ES-I3 (cell line): ENCODE measurements around the gene CDKN2D.
"Not testable (repeated sequence)": the region's sequence is repeated elsewhere in the genome, so short reads cannot be mapped to it uniquely, and the experiment has no call there.

ENCODE experiments used
- H3K36me3 ChIP-seq: 2 replicates; pipeline ENCODE4 v1.6.1; 2013; ENCODE audit warnings: mild to moderate bottlenecking, low read length, control low read depth, moderate library complexity; ENCODE audit not compliant: insufficient read depth
- H3K4me1 ChIP-seq: 2 replicates; pipeline ENCODE4 v1.6.1; 2013; ENCODE audit warnings: mild to moderate bottlenecking, control low read depth, low read length; ENCODE audit not compliant: insufficient read depth
- H3K9ac ChIP-seq: 2 replicates; pipeline ENCODE4 v1.6.1; 2013; ENCODE audit warnings: low read depth, mild to moderate bottlenecking, low read length, moderate library complexity
- H3K9me3 ChIP-seq: 2 replicates; pipeline ENCODE4 v1.6.1; 2013; ENCODE audit warnings: mild to moderate bottlenecking, low read length, moderate library complexity; ENCODE audit not compliant: control insufficient read depth, insufficient read depth

Gene CDKN2D

GRCh38 chr19:10593148-10593547 lies 24.4 kb upstream of the CDKN2D start:
- Histone ChIP-seq H3K4me1 (no peaks in the 10 kb centered on the region), H3K9me3 (no peaks in the 10 kb centered on the region), H3K9ac (no peak overlapping the region), H3K36me3 (no peaks in the 10 kb centered on the region)

DNA sequence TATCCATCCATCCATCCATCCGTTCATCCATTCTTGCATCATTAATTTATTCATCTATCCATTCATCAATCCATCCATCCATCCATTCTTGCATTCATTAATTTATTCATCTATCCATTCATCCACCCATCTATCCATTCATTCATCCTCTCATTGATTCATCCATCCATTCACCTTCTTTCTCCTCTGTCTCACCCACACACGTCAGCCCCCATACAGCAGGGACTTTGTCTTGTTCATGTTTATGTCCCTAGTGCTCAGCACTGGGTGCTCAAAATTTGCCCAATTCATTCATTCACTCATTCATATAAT lies 19.0 kb upstream of the CDKN2D start:
- Histone ChIP-seq H3K9ac (no peak overlapping the region), H3K9me3 (no peaks in the 10 kb centered on the region), H3K36me3 (no peaks in the 10 kb centered on the region), H3K4me1 (peaks cover 8% of the 10 kb centered on the region)

DNA sequence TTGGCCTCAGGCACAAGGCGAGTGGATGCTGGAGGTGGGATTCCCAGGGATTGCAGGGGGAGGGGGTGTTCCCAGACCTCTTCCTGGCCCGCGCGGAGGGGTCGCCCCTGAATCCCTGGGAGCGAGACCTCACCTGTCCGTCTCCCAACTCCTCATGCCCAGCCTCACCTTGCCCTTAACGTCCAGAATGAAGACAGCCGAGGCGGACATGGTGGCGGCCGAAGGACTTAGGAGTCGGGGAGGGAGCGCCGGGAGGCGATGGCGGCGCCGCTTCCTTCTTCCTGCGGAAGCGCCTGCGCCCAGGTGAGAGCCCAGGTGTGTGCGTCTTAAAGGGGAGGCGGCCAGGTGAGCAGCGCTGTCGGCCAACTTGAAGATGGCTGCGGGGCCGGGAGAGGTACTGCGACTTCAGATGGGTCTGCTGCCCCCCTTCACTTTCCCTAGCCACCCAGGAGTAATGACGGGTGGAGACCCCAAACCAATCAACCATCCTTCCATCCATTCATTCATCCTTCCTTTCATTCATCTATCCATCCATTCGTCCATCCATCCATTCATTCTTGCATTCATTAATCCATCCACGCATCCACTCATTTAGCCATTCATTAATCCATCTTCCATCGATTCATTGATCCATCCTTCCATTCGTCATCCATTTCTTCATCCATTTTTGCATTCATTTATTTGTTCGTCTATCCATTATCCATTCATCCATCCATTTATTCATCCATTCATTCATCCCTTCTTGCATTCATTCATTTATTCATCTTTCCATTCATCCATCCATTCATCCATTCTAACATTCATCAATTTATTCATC lies 18.5 kb upstream of the CDKN2D start, which contains the start of gene AP1M2:
TSS of gene AP1M2 (minus strand) at position 291 of the 817 bp plus-strand sequence. CDS start at position 210, 81 bp downstream.
- Histone ChIP-seq H3K4me1 (peaks cover 8% of the 10 kb centered on the region), H3K9me3 (no peaks in the 10 kb centered on the region), H3K9ac (peak within 1 kb of the TSS; percentile 62), H3K36me3 (no peaks in the 10 kb centered on the region)

DNA sequence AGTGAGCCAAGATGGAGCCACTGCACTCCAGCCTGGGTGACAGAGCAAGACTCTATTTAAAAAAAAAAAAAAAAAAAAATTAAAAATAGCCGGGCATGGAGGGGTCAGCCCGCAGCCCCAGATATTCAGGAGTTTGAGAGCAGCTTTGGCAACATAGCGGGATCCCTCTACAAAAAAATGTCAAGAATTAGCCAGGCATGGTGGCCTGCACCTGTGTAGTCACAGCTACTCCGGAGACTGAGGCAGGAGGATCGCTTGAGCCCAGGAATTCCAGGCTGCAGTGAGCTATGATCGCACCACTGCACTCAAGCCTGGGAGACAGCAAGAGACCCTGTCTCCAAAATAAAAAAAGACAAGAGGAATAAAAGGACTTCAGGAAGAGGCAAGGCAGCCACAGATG lies 17.6 kb upstream of the CDKN2D start:
- Histone ChIP-seq H3K4me1 (peaks cover 8% of the 10 kb centered on the region), H3K36me3 (no peaks in the 10 kb centered on the region), H3K9ac (peak overlapping the region; percentile 62), H3K9me3 (no peaks in the 10 kb centered on the region)

GRCh38 chr19:10583036-10583776 lies 14.4 kb upstream of the CDKN2D start:
- Histone ChIP-seq H3K4me1 (peaks cover 8% of the 10 kb centered on the region), H3K36me3 (no peaks in the 10 kb centered on the region), H3K9ac (no peak overlapping the region), H3K9me3 (no peaks in the 10 kb centered on the region)

DNA sequence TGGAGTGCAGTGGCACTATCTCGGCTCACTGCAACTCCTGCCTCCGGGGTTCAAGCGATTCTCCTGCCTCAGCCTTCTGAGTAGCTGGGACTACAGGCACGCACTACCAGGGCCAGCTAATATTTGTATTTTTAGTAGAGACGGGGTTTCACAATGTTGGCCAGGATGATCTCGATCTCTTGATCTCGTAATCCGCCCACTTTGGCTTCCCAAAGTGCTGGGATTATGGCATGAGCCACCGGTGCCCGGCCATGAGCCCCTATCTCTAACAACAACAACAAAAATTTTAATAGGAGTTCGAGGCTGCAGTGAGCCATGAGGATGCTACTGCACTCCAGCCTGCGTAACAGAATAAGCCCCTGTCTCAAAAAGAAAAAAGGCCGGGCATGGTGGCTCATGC lies 13.3 kb upstream of the CDKN2D start:
- Histone ChIP-seq H3K4me1 (peaks cover 8% of the 10 kb centered on the region), H3K36me3 (no peaks in the 10 kb centered on the region), H3K9me3 (no peaks in the 10 kb centered on the region), H3K9ac (no peak overlapping the region)

- Histone ChIP-seq H3K9me3 (no peaks in the 10 kb centered on the region), H3K9ac (no peak overlapping the region), H3K36me3 (no peaks in the 10 kb centered on the region), H3K4me1 (peaks cover 8% of the 10 kb centered on the region)
These were observed 12.3 kb upstream of the CDKN2D start for GRCh38 chr19:10580979-10581631.

DNA sequence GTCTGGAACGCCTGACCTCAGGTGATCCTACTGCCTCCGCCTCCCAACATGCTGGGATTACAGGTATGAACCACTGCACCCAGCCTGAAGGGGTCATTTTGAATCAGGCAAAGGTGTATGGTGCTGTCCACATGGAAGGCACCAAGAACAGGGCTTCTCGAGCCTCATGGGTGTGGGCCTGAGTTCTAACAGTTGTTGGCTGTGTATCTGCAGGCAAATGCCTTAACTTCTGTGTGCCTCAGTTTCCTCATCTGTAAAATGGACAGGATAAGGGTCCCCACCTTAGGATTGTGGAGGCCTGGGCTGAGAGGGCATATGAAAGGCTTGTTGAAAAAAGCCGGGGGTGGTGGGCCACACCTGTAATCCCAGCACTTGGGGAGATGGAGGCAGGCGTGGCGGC lies 9.2 kb upstream of the CDKN2D start:
- Histone ChIP-seq H3K9me3 (no peaks in the 10 kb centered on the region), H3K9ac (no peak overlapping the region), H3K36me3 (no peaks in the 10 kb centered on the region), H3K4me1 (peaks cover under 1% of the 10 kb centered on the region; the same call in 1 of the 2 replicates)

- no peaks in the 10 kb centered on the region for H3K9me3 ChIP-seq
- peaks cover 6% of the 10 kb centered on the region; the same call in 1 of the 2 replicates for H3K4me1 ChIP-seq
- H3K36me3 ChIP-seq, result no peaks in the 10 kb centered on the region
- H3K9ac ChIP-seq, result no peak overlapping the region
These were observed 6.4 kb upstream of the CDKN2D start for GRCh38 chr19:10575011-10575716.

- H3K9me3 ChIP-seq, result no peaks in the 10 kb centered on the region
- H3K4me1 ChIP-seq, result peaks cover 6% of the 10 kb centered on the region; the same call in 1 of the 2 replicates
- no peak overlapping the region for H3K9ac ChIP-seq
- H3K36me3 ChIP-seq, result no peaks in the 10 kb centered on the region
These were observed 5.7 kb upstream of the CDKN2D start for GRCh38 chr19:10574462-10574861.

GRCh38 chr19:10573793-10574192 lies 5.0 kb upstream of the CDKN2D start:
- H3K9ac ChIP-seq, H3K4me1 ChIP-seq, H3K36me3 ChIP-seq, H3K9me3 ChIP-seq: not testable (repeated sequence)

DNA sequence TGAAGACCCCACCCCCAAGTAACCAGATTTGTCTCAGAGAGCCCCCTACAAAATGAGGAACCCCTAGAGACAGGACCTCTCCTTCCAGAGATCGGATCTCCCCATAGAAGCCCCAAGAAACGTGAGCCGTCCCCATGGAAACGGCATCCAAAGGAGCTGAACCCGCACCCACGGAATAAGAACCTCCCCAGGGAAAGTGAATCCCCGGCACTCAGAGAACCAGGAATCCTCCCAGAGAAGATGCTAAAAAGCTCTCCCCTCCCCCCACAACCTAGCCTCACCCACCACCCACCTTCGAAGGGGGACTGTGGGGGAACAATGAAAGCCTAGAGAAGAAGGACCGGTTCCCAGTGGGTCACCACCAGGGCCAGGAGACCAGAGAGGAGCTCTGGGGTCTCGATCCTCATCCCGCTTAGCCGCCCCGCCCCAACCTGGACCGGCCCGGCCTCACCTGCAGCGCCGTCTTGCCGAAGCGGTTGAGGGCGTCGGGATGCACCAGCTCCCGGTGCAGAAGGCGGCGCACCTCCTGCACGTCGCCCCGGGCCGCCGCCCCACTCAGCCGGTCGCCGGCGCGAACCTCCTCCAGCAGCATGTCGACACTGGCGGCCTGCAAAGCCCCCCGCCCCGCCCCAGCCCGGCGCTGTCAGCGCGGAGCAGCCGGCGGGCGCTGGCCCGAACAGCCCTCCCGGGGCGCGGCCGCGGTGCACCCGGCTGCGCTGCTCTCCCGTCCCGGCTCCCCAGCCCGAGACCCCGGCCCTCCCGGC lies 535 bp downstream of the CDKN2D start:
- Histone ChIP-seq H3K9me3 (no peaks in the 10 kb centered on the region), H3K4me1 (peaks cover 6% of the 10 kb centered on the region; the same call in 1 of the 2 replicates), H3K9ac (peak overlapping the region; percentile 73)

DNA sequence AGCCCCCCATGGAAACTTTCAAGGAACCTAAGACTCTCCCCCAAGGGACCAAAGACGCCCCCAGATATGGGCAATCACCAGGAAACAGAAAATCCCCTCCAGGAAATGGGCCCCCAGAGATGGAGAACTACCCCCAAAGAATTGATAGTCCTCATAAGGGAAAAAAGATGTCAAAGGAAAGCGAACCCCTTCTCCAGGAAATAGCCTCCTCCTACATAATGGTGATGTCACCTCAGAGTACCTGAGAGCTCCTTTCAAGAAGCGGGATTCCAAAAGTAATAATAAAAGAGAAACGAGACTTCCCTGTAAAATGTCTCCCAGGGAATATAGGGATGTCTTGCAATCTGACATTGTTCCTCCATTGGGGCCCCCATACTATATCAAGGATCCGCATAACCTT lies 1.1 kb downstream of the CDKN2D start:
- Histone ChIP-seq H3K4me1 (peaks cover 3% of the 10 kb centered on the region; the same call in 1 of the 2 replicates), H3K9ac (peak overlapping the region; percentile 73; the same call in 1 of the 2 replicates), H3K36me3 (no peaks in the 10 kb centered on the region), H3K9me3 (no peaks in the 10 kb centered on the region)

More for the DNA sequence above, 535 bp downstream of the CDKN2D start:
- H3K36me3 ChIP-seq, result no peaks in the 10 kb centered on the region
